22Rv1 (cell line): ENCODE measurements around the gene RBKS.

Experiments used
- H3K27ac ChIP-seq: fragments of 450-650 bp; 2 replicates; pipeline ENCODE4 v1.5.1; 2017
- CTCF ChIP-seq: fragments of 450-650 bp; IDR thresholded peaks from 2 replicates; pipeline ENCODE4 v1.5.1; 2017; ENCODE audit warnings: mild to moderate bottlenecking
- ZFX ChIP-seq: fragments of 450-650 bp; IDR thresholded peaks from 2 replicates; pipeline ENCODE4 v1.6.1; 2017; ENCODE audit warnings: antibody characterized with exemption, borderline replicate concordance

The RBKS gene

GRCh38 chr2:27776696-27777095 is 113.5 kb downstream of the RBKS start:
- TF ChIP-seq CTCF (no peak), ZFX (no peak)
- no peak overlapping the region for H3K27ac ChIP-seq

- H3K27ac ChIP-seq = no peak overlapping the region
- no peak for TF ChIP-seq CTCF
- TF ChIP-seq ZFX = no peak
Observed at GRCh38 chr2:27776097-27776496, 114.1 kb downstream of the RBKS start.

GRCh38 chr2:27773959-27774358 is 116.2 kb downstream of the RBKS start:
- no peak overlapping the region for H3K27ac ChIP-seq
- TF ChIP-seq CTCF = no peak
- TF ChIP-seq ZFX = no peak

GRCh38 chr2:27772804-27773203 is 117.4 kb downstream of the RBKS start:
- TF ChIP-seq CTCF = no peak
- no peak for TF ChIP-seq ZFX
- no peak overlapping the region for H3K27ac ChIP-seq

GRCh38 chr2:27771548-27772335 is 118.4 kb downstream of the RBKS start, which contains the start of gene MRPL33:
MRPL33 (plus strand) TSS chr2:27771719; CDS start chr2:27771778, 59 bp downstream.
- H3K27ac ChIP-seq = peak within 1 kb of the TSS; percentile 81
- no peak for TF ChIP-seq CTCF
- TF ChIP-seq ZFX = no peak

- no peak for TF ChIP-seq CTCF
- no peak for TF ChIP-seq ZFX
- peak overlapping the region; percentile 81 for H3K27ac ChIP-seq
Observed at GRCh38 chr2:27771202-27771547, 119.0 kb downstream of the RBKS start.

GRCh38 chr2:27766287-27766661 is 123.9 kb downstream of the RBKS start:
- no peak overlapping the region for H3K27ac ChIP-seq
- TF ChIP-seq CTCF (no peak), ZFX (no peak)
